Neural progenitor cell (in vitro differentiated cells): ENCODE data around the gene OCA2. TPM values are rescaled to one million over a fixed set of nuclear protein-coding genes. Genes with fewer than 3 reads are reported as not detected.
"Not testable (repeated sequence)": the region's sequence is repeated elsewhere in the genome, so short reads cannot be mapped to it uniquely, and the experiment has no call there.

Source experiments
- DNase-seq: peaks from one replicate; pipeline ENCODE4 v3.0.0-alpha.2; 2016; ENCODE audit warnings: low spot score
- H2AFZ ChIP-seq: fragments of 200-600 bp; sonication (generic); replicated peaks from 2 replicates; pipeline ENCODE4 v1.6.1; 2016; ENCODE audit warnings: antibody characterized with exemption
- H3F3A ChIP-seq: fragments of 200-600 bp; sonication (generic); 2 replicates; pipeline ENCODE4 v1.6.1; 2016; ENCODE audit warnings: antibody characterized with exemption, low read depth
- H3K27ac ChIP-seq: fragments of 200-600 bp; sonication (generic); 2 replicates; pipeline ENCODE4 v1.5.1; 2016; ENCODE audit warnings: mild to moderate bottlenecking
- H3K27me3 ChIP-seq: fragments of 200-600 bp; sonication (generic); 2 replicates; pipeline ENCODE4 v1.6.1; 2016; ENCODE audit warnings: mild to moderate bottlenecking, moderate library complexity
- H3K36me3 ChIP-seq: fragments of 200-600 bp; sonication (generic); 2 replicates; pipeline ENCODE4 v1.5.1; 2016
- H3K4me1 ChIP-seq: fragments of 200-600 bp; sonication (generic); 2 replicates; pipeline ENCODE4 v1.6.1; 2016; ENCODE audit warnings: mixed run types
- H3K4me2 ChIP-seq: fragments of 200-600 bp; sonication (generic); 2 replicates; pipeline ENCODE4 v1.6.1; 2016
- H3K4me3 ChIP-seq: fragments of 200-600 bp; sonication (generic); 2 replicates; pipeline ENCODE4 v1.5.1; 2016
- H3K79me2 ChIP-seq: fragments of 200-600 bp; sonication (generic); 2 replicates; pipeline ENCODE4 v1.6.1; 2016; ENCODE audit warnings: low read depth
- H3K9ac ChIP-seq: fragments of 200-600 bp; sonication (generic); 2 replicates; pipeline ENCODE4 v1.6.1; 2016
- H3K9me3 ChIP-seq: fragments of 200-600 bp; sonication (generic); 2 replicates; pipeline ENCODE4 v1.5.1; 2016; ENCODE audit warnings: low read depth
- H4K20me1 ChIP-seq: fragments of 200-600 bp; sonication (generic); 2 replicates; pipeline ENCODE4 v1.6.1; 2016; ENCODE audit warnings: low read depth
- H3K27ac Mint-ChIP-seq: 3 replicates; pipeline ENCODE4 v1.8.0; 2021; ENCODE audit warnings: mixed read lengths
- H3K27me3 Mint-ChIP-seq: 2 replicates; pipeline ENCODE4 v1.8.0; 2022; ENCODE audit warnings: low read depth, mild to moderate bottlenecking, inconsistent platforms, moderate library complexity, mixed read lengths; ENCODE audit not compliant: insufficient read depth
- H3K36me3 Mint-ChIP-seq: 3 replicates; pipeline ENCODE4 v1.8.0; 2021; ENCODE audit warnings: mixed read lengths
- H3K4me1 Mint-ChIP-seq: 3 replicates; pipeline ENCODE4 v1.8.0; 2021; ENCODE audit warnings: mixed read lengths
- H3K4me3 Mint-ChIP-seq: 3 replicates; pipeline ENCODE4 v1.8.0; 2021; ENCODE audit warnings: mild to moderate bottlenecking, moderate library complexity, mixed read lengths
- H3K9me3 Mint-ChIP-seq: 3 replicates; pipeline ENCODE4 v1.8.0; 2020; ENCODE audit warnings: mixed read lengths
- CTCF ChIP-seq: fragments of 200-600 bp; sonication (generic); IDR thresholded peaks from 2 replicates; pipeline ENCODE4 v1.5.1; 2017; ENCODE audit warnings: antibody characterized with exemption, mild to moderate bottlenecking
- EZH2 ChIP-seq: fragments of 200-600 bp; sonication (generic); IDR thresholded peaks from 2 replicates; pipeline ENCODE4 v1.6.1; 2017; ENCODE audit warnings: antibody characterized with exemption, mild to moderate bottlenecking, moderate library complexity
- EZH2phosphoT487 ChIP-seq: fragments of 200-600 bp; sonication (generic); IDR thresholded peaks from 2 replicates; pipeline ENCODE4 v1.6.1; 2017; ENCODE audit warnings: antibody characterized with exemption
- total RNA-seq: library from RNA; depleted of rRNA; stranded (reverse); fragments of >200 nt; gene quantifications from 2 replicates; pipeline ENCODE4 v1.2.3, GENCODE V29; 2015; ENCODE audit warnings: low replicate concordance

Gene OCA2
- total RNA-seq, 1 donor from 2014 or later = 1.0 TPM

- not testable (repeated sequence) for H3K4me3 ChIP-seq, H3K4me1 Mint-ChIP-seq, H3K4me3 Mint-ChIP-seq, H3K27ac Mint-ChIP-seq, H2AFZ ChIP-seq, H3K4me1 ChIP-seq, DNase-seq, H3K9me3 ChIP-seq, H3K4me2 ChIP-seq, H3K27ac ChIP-seq, H3K79me2 ChIP-seq, H4K20me1 ChIP-seq, H3K27me3 ChIP-seq, H3K9me3 Mint-ChIP-seq, H3K9ac ChIP-seq, H3K36me3 ChIP-seq, H3F3A ChIP-seq, H3K27me3 Mint-ChIP-seq
- peaks cover 40% of the 10 kb centered on the region for H3K36me3 Mint-ChIP-seq
These were observed 37.3 kb upstream of the OCA2 start for GRCh38 chr15:28136236-28136904.

DNA sequence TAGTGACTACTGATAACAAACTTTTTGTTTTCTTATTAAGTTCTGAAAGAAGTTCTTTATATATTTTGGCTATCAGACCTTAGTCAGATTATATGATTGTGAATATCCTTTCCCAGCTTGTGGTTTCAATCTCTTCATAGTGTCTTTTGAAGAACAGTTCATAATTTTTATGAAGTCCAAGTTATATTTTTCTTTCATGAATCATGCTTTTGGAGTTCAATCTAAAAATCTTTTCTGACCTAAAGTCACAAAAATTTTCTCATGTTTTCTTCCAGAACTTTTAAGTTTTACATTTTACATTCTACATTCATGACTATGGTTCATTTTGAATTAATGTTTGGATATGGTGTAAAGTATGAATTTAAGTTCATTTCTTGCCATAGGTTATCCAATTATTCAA lies 34.2 kb upstream of the OCA2 start:
- Histone ChIP-seq H3K27me3 (no peaks in the 10 kb centered on the region), H2AFZ (no peak overlapping the region), H3K4me2 (no peak overlapping the region), H4K20me1 (no peaks in the 10 kb centered on the region), H3K36me3 (peaks cover 3% of the 10 kb centered on the region), H3K79me2 (no peaks in the 10 kb centered on the region), H3K27ac (no peak overlapping the region), H3K9me3 (no peaks in the 10 kb centered on the region), H3K4me1 (no peaks in the 10 kb centered on the region), H3K4me3 (no peak overlapping the region), H3F3A (no peaks in the 10 kb centered on the region), H3K9ac (no peak overlapping the region)
- no peak for TF ChIP-seq EZH2phosphoT487
- TF ChIP-seq EZH2 = no peak
- no peak for TF ChIP-seq CTCF
- Mint-ChIP-seq H3K27me3 (peaks cover 4% of the 10 kb centered on the region), H3K9me3 (no peaks in the 10 kb centered on the region), H3K4me1 (no peaks in the 10 kb centered on the region), H3K36me3 (peaks cover 32% of the 10 kb centered on the region), H3K4me3 (no peak overlapping the region), H3K27ac (no peak overlapping the region)
- no peak for DNase-seq

GRCh38 chr15:28132524-28133275 lies 33.6 kb upstream of the OCA2 start:
- Histone ChIP-seq H3K4me2 (no peak overlapping the region), H3K27ac (no peak overlapping the region), H3K36me3 (peaks cover 3% of the 10 kb centered on the region), H4K20me1 (no peaks in the 10 kb centered on the region), H3K4me3 (no peak overlapping the region), H3K79me2 (no peaks in the 10 kb centered on the region), H2AFZ (no peak overlapping the region), H3F3A (no peaks in the 10 kb centered on the region), H3K9me3 (no peaks in the 10 kb centered on the region), H3K9ac (no peak overlapping the region), H3K27me3 (no peaks in the 10 kb centered on the region), H3K4me1 (no peaks in the 10 kb centered on the region)
- no peak overlapping the region for H3K27ac Mint-ChIP-seq
- DNase-seq = no peak
- no peaks in the 10 kb centered on the region for H3K4me1 Mint-ChIP-seq
- TF ChIP-seq EZH2phosphoT487 (no peak), CTCF (no peak)
- no peak overlapping the region for H3K4me3 Mint-ChIP-seq
- peaks cover 32% of the 10 kb centered on the region for H3K36me3 Mint-ChIP-seq
- peaks cover 4% of the 10 kb centered on the region for H3K27me3 Mint-ChIP-seq
- no peaks in the 10 kb centered on the region for H3K9me3 Mint-ChIP-seq

- Histone ChIP-seq H3K4me2 (no peak overlapping the region), H3K9ac (no peak overlapping the region), H3K4me3 (no peak overlapping the region), H3K4me1 (no peaks in the 10 kb centered on the region), H3K79me2 (no peaks in the 10 kb centered on the region), H3K36me3 (peaks cover 3% of the 10 kb centered on the region), H2AFZ (no peak overlapping the region), H3K27ac (no peak overlapping the region), H3K9me3 (no peaks in the 10 kb centered on the region), H4K20me1 (no peaks in the 10 kb centered on the region), H3K27me3 (no peaks in the 10 kb centered on the region), H3F3A (no peaks in the 10 kb centered on the region)
- Mint-ChIP-seq H3K4me3 (no peak overlapping the region), H3K4me1 (no peaks in the 10 kb centered on the region), H3K9me3 (no peaks in the 10 kb centered on the region), H3K27ac (no peak overlapping the region), H3K36me3 (peaks cover 32% of the 10 kb centered on the region), H3K27me3 (peaks cover 4% of the 10 kb centered on the region)
- DNase-seq = no peak
- TF ChIP-seq CTCF (no peak), EZH2 (no peak), EZH2phosphoT487 (no peak)
These were observed 32.8 kb upstream of the OCA2 start for GRCh38 chr15:28131946-28132345.
